Measurements from ENCODE around the gene ASCC1.

DNA sequence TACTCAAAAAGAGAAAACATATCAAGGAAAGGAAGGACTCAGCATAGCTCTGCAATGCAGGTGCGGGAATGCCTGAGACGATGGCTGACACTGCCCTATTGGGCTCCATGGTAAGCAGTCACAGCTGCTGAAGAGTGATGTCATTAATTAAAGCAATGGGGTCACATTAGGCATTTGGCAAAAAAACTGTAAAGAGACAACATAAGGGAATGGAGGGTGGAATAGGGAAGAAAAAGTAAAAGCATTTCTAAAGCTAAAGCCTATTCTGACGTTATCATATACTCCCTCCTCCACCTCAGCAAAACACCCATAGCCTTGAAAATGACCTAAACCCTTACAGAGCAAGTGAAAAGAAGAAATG lies 89.2 kb downstream of the ASCC1 start:
- TF ChIP-seq, protein P1, sequence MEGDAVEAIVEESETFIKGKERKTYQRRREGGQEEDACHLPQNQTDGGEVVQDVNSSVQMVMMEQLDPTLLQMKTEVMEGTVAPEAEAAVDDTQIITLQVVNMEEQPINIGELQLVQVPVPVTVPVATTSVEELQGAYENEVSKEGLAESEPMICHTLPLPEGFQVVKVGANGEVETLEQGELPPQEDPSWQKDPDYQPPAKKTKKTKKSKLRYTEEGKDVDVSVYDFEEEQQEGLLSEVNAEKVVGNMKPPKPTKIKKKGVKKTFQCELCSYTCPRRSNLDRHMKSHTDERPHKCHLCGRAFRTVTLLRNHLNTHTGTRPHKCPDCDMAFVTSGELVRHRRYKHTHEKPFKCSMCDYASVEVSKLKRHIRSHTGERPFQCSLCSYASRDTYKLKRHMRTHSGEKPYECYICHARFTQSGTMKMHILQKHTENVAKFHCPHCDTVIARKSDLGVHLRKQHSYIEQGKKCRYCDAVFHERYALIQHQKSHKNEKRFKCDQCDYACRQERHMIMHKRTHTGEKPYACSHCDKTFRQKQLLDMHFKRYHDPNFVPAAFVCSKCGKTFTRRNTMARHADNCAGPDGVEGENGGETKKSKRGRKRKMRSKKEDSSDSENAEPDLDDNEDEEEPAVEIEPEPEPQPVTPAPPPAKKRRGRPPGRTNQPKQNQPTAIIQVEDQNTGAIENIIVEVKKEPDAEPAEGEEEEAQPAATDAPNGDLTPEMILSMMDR (IDR thresholded peaks at IDR 0.05): no peak
- TF ChIP-seq POLR2A (IDR thresholded peaks at IDR 0.05) (no peak), POLR2AphosphoS5 (IDR thresholded peaks at IDR 0.05; ENCODE audit: insufficient read depth in 1 of 2, low read depth in 1 of 2) (no peak)
